NCI-H82 treated with DMSO at 0.1 percent for 48 hours (cell line): ENCODE measurements around the gene SESTD1.

Experiments used
- DNase-seq: peaks from one replicate; lab custom pipeline; 2025; ENCODE audit not compliant: unreplicated experiment; lab: John Stamatoyannopoulos, UW

Gene SESTD1

GRCh38 chr2:179264368-179265081 is at the start of gene SESTD1:
Gene SESTD1, minus strand, starts transcription at chr2:179264832. Its CDS starts 72,991 bp downstream, at chr2:179191841.
- DNase-seq: no peak

- DNase-seq: no peak
Measured at GRCh38 chr2:179313057-179313456, 48.4 kb upstream of the SESTD1 start.

- peak; percentile 4 for DNase-seq
Measured at GRCh38 chr2:179311101-179311500, 46.5 kb upstream of the SESTD1 start.

- DNase-seq: no peak
Measured at GRCh38 chr2:179307616-179308371, 43.2 kb upstream of the SESTD1 start.

- DNase-seq: no peak
Measured at GRCh38 chr2:179305125-179305524, 40.5 kb upstream of the SESTD1 start.

- DNase-seq: no peak
Measured at GRCh38 chr2:179304424-179304823, 39.8 kb upstream of the SESTD1 start.

GRCh38 chr2:179302764-179303571 is 38.3 kb upstream of the SESTD1 start:
- DNase-seq: no peak

GRCh38 chr2:179302149-179302548 is 37.5 kb upstream of the SESTD1 start:
- DNase-seq: no peak

GRCh38 chr2:179298666-179299065 is 34.0 kb upstream of the SESTD1 start:
- DNase-seq: no peak

GRCh38 chr2:179297927-179298326 is 33.3 kb upstream of the SESTD1 start:
- DNase-seq: no peak

- DNase-seq: no peak
Measured at GRCh38 chr2:179290329-179290728, 25.7 kb upstream of the SESTD1 start.

- DNase-seq: no peak
Measured at GRCh38 chr2:179285060-179285459, 20.4 kb upstream of the SESTD1 start.

- no peak for DNase-seq
Measured at GRCh38 chr2:179277429-179278196, 13.0 kb upstream of the SESTD1 start.

- no peak for DNase-seq
Measured at GRCh38 chr2:179275253-179276012, 10.8 kb upstream of the SESTD1 start.

GRCh38 chr2:179274749-179275148 is 10.1 kb upstream of the SESTD1 start:
- no peak for DNase-seq

- no peak for DNase-seq
Measured at GRCh38 chr2:179273461-179273962, 8.9 kb upstream of the SESTD1 start.

- no peak for DNase-seq
Measured at GRCh38 chr2:179272406-179273192, 8.0 kb upstream of the SESTD1 start.

GRCh38 chr2:179270689-179271088 is 6.1 kb upstream of the SESTD1 start:
- DNase-seq: no peak

GRCh38 chr2:179268277-179268925 is 3.8 kb upstream of the SESTD1 start:
- DNase-seq: no peak
